GM18526 (cell line): ENCODE measurements around the gene P2RY2.

Experiments used
- POLR2A ChIP-seq: IDR thresholded peaks from 3 replicates; pipeline ENCODE4 v1.6.1; 2011; ENCODE audit not compliant: insufficient read length; ENCODE audit errors: extremely low read depth

Gene P2RY2

DNA sequence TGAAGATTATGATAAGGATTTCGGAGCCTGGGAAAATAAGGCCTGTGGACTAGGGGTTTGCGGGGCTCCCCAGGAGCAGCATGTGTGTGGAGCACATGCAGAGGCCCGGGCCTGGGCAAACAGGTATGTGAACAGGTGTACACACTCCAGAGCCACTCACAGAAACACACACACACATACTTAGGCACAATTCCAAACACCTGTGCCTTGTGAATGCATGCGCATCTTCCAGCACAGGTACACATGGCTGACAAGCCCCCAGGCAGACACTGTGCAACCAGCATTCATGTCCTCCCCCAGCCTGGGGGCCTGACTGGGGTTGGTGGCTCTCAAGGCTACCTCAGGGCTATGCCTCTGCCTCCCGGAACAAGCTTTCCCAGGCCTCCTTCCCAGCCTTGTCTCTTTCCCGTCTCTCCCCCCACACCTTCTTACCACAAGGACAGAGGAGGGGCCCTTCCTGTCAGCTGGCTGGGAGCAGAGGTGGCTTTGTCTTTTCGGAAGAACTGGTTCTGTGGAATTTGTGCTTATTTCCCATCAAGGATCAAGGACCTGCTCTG, 51.5 kb downstream of the P2RY2 start:
- TF ChIP-seq POLR2A: no peak

DNA sequence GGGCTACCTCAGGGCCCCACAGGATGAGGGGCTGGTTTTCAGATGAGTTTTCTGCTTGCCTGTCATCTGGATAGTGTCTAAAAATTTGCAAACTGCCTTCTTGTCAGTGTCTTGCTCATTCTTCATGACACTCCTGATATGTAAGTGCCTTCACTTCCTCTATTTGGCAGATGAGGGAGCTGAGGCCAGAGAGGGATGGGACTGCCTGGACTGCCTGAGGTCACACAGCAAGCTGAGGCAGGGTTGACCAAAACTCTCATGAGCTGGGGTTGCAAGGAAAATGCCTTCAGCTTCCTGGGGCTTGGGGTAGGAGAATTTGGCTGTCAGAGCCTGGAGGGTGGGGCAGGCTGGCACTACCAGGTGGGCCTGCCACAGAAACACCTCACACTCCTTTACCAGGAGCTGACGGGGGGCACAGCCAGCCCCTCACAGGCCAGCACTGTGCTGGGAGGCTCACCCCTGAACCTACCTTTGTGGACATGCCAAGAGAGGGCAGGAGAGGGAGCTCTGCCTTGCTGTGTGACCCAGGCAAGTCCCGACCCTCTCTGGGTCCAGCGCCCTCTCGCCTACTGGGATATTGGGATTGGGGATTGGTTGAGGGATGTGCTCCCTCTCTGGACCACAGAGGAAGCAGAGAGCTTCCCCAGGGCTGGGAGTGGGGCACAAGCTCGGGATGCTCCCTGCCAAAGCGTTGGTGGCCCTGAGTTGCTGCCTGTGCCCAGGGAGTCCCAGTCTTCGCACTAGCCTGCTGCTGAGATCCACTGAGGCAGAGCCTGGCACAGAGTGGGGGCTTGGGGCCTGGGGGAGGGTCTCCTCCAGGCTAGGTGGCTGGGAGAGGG, 52.2 kb downstream of the P2RY2 start:
- no peak for TF ChIP-seq POLR2A

DNA sequence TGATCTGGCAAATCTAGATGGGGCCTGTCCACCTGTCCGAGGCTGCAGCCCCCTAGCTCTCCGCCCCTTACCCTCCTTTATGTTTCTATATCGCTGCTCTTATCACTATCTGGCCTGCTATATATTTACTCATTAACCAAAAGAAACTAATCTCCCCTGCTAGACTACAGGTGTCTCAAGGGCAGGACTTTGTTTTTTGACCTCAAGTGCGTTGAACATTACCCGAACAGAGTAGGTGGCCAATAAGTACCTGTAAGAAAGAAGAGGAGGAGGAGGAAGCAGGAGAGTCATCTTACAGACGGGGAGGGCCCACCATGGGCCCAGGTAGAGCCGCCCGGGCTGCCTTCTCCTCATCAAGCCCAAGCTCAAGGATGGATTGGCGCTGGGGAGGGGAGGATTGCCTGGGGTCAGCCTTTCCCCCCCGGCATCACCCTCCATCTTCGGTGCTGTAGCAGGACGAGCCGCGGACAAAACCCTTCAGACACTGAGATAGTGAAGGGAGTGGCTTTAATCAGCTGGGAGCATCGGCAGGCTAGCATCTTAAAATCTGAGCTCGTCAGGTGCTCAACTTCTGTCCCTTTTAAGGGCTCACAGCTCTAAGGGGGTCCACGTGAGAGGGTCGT, 52.9 kb downstream of the P2RY2 start:
- TF ChIP-seq POLR2A: no peak

DNA sequence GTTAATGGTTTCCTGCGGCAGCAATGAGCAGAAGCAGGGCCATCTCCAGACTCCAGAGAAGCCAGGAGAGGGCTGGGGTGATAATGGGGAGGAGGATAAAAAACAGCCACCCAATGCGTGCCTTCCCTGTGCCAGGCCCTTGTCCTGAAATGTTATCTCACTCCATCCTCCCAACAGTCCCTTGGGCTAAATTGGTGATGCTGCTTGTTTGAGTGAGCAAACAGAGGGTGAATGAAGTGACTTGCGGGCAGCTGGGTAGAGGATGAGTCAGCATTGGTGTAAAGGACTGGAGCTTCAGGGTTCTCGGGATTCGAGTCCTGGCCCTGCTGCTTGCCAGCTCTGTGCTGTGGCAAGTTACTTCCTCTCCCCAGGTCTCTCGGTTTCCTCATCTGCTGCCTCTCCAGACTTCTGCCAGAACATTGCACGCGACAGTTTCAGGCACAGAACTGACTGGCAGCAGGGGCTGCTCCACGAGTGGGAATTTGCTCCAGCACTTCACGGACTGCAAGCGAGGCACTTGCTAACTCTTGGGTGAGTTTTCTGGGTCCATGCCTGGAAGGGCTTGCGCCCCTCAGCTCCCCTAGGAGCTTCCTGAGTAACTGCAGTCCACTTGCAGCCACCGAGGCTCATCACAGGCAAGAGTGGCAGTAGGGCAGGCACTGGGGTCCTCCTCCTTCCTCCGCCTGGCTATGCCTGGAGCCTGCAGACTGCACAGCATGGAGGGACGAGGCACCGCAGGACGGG, 54.0 kb downstream of the P2RY2 start, which contains the start of gene P2RY6:
P2RY6 (plus strand) TSS at position 403 of the 744 bp plus-strand sequence. CDS start 24,181 bp downstream, outside the sequence.
- TF ChIP-seq POLR2A: no peak

DNA sequence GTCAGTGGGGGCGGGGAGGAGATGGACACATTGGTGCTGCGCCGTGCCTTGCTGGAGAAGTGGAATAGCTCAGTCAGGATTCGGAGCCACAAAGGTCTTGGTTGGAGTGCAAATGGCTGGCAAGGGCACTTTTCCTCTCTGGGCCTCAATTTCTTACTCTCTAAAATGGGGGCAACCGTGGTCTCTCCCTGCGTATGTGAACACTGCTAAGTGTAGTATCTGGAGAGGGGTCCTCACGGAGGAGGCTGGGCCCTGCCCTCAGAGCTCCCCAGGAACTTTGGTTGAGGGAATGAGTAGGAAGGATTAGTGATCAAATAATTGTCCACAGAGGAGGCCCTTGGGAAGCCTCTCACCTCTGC, 54.6 kb downstream of the P2RY2 start:
- no peak for TF ChIP-seq POLR2A

DNA sequence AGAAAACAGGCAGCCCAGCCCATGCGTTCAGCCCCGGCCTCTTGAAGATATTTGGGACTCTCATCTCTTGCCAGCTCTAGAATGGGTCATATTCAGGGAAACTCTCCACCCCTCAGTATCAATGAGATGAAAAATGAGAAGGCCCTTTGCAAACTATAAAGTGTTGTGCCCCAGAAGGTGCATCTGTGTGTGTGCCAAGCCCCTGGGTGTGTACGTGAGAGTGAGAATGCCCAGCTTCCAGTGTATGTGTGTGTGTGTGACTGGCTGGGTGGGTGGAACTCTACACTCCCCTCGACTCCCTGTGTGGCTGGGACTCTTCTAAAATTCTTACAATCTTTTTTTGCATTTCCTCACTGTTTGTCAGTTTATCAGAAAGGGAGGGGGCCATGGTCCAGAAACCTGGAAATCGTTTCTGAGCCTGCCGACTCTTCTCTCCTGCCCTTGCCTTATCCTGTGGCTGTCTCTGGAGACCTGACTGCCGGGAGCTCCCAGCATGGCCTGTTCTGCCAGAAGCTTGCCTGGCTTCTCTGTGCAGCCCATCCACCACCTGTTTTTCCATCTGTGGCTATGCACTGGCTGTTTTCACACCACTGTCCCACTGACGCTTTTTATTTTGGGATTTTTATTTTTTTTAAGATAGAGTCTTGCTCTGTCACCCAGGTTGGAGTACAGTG, 55.3 kb downstream of the P2RY2 start:
- TF ChIP-seq POLR2A: no peak

DNA sequence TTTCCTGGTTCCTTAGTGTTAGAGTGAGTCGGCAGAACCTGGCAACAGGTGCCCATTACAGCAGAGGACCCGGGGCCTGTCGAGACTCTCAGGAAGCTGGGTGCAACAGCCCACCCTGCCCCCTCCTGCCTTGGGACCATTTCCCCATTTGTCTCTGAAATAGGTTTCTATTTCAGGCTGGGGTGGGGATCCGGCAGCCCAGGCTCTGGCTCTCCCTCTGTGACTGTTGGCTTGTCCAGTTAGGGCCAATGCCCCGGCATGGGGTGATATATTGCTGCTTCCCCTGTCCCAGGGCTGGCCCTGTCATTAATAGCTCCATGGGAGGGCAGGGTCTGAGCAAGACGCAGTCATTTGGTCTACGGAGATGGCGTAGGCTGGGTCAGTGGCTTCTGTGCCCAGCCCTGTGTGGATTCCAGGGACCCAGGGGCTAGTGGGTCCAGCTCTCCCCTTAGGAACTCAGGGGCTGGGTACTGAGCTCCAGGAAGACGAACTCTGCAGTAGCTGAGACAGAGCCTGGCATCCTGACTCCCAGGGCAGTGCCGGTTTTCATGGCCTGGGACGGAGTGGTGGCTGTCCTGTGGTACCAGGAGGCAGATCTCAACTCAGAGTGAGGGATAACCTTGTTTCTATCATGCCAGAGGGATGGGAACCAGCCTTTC, 56.8 kb downstream of the P2RY2 start:
- no peak for TF ChIP-seq POLR2A

DNA sequence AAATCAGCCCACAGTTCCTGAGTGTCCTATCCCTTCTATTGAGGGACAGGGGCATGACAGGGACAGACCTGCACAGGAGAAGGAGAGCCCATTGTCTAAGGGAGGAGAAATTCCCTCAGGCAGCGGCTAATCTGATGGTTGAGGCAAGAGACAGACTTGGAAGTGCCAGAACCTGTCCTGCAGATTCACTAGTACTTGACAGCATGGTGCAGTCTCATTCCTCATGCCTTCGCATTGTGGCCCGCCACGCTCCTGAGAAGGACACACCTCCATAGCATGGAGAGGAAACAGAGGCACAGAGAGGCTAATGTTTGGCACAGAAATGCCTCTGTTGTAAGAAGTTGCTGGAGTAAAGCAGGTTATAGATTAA, 57.3 kb downstream of the P2RY2 start:
- no peak for TF ChIP-seq POLR2A

DNA sequence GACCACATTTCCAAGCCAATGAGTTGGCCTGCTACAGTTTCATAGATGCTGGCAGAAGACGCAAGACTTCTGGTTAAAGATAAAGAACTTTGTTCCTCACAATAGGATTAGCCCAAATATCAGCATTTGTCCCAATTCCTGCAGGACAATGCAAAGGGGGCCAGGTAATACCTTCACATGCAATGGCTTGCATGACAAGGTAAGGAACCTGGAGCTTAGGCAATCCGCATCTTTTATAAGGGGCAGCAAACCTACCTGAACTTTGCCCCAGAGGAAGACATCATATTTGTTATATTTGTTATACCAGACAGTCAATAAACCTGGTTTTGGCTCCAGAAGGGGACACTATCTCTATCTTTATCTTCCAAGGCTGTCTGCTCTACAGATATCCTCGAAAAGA, 59.4 kb downstream of the P2RY2 start:
- no peak for TF ChIP-seq POLR2A

DNA sequence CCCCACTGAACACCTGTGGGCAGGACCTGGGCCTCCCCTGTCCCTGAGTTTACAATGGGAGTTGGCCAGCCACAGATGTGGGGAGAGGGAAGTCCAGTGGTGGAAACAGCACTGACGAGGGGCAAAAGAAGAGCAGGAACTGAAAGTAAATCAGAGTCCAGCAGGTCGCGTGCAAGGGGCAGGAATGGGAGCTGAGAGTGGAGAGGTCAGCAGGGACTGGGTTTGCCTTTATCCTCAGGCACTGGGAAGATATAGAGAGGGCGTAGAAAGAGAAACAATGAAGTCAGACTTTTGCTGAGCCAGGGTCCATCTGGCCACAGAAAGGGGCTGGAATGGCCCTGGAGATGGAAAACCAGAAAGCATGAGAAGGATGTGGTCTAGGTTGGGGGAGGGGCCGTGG, 62.5 kb downstream of the P2RY2 start:
- no peak for TF ChIP-seq POLR2A

DNA sequence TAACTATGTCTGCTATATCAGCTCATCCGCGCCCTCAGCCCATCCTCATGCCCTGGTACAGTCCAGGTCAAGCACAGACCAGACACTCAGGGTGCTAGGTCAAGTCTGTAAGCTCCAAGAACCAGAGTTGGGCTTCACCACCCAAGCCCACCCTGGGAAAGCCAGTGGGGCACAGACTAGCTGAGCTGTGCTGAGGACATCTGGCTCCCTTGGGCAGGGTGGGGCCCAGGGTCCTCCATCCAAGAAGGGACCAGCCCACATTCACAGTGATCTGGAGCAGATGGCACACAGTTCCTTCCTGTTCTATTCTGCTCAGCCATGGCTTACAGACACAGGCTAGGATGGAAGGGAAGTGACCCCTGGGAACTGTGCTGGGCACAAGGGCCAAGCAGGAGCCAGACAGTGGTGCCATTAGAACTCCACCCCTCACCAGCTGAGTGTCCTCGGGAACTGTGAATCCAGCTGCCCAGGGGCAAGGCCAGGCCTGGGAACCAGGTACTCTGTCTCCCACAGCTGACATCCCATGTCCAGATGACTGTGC, 63.2 kb downstream of the P2RY2 start:
- TF ChIP-seq POLR2A: no peak

DNA sequence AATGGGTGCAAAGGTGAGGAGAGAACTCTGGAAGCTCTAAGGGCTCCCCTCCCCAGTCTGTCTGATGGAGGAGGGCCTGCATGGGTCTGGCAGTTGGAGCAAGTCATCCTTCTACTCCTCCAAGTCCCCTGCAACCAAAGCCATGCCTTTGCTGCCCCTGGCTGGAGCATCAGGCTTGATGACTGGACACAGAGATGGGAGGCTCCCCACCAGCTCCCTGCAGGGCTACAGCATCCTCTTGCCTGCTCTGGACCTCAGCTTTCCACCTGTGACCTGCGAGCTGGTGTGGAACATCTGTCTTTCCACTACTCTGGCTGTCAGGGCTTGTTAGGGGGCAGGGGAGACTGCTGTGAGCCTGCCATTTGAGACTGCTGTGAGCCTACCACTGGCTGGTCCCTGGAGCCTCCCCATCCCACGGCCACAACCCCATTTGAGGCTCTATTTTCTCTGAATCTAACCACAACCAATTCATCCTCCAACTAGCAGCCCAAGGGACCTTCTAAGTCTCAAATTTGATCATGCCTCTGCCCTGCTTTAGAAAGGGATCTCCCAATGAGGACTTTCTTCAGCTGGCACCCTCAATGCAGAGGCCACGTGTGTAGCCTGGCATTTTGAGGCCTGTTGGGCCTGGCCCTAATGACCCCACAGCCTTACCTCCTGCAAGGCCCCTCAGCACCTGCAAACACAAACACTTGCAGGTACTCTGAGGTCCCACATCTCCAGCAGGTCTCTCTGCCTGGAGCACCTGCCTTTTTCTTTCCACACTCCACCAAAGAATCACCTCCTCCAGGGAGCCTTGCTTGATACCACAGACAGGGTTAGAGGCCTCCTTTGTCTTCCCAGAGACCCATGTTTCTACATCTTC, 63.9 kb downstream of the P2RY2 start:
- TF ChIP-seq POLR2A: no peak

DNA sequence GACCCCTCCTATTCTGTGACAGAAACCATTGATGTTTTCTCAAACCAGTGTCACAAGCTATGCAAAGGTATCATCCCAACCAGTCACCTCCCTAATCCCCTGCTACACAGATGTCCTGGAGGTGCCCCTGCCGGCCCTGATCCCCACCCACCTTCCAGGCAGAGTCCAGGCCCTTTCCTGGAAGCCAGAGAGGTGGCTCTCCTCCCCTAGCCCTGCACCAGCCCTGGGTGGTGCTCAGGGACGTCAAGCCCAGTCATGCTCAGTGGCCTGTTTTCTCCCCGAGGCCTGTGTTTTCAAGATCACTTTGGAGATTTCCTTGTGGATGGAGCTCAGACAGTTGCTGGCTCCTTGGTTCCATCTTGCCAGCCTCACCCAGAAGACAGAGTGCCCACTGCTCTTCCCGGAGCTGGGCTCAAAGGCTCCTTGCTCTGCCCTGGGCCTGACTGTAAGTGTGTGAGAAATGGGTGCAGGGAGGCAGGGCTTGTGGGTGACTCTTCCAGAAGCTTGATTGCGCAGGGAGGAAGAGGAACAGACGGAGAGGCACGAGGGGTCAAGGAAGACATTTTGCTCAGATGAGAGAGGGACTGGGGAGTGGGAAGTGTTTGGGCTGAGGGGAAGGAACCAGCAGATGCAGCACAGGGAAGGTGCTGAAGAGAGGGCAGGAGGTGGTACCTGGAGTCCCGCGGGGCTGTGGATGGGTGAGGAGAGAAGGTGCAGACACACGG, 65.4 kb downstream of the P2RY2 start:
- TF ChIP-seq POLR2A: no peak

DNA sequence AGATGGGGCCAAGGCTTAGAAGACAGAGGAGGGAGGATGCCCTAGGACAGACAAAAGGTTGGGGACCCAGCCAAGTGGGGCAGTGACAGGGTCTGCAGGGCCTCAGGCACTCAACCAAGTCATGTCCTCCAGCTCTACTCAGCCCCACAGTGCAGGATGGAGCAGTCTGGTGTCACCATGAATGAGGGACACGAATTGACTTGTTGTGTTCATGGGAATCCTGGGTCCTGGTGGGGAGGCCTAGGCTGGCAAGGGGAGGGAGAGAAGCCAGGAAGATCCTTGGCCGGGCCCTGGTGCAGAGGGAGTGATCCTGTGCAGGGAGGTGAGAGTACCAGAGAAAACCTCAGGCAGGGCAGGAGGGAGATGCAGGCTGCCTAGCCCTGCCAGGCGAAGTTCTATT, 66.0 kb downstream of the P2RY2 start:
- no peak for TF ChIP-seq POLR2A
